ENCODE data around the gene CD72.

- TF ChIP-seq ZNF274 (IDR thresholded peaks at IDR 0.05; ENCODE audit: low read depth, low read length), result no peak
- TF ChIP-seq YY1 (IDR thresholded peaks at IDR 0.05; ENCODE audit: insufficient read depth, insufficient read length), result no peak
- no peak for TF ChIP-seq SUZ12 (IDR thresholded peaks at IDR 0.05; ENCODE audit: extremely low read depth, insufficient read depth, insufficient read length)
Observed at GRCh38 chr9:35612843-35613242, 5.4 kb downstream of the CD72 start.
